Right lobe of liver (tissue), 6 donors: Measurements from ENCODE around the gene LSS. TPM values are rescaled to one million over a fixed set of nuclear protein-coding genes. Genes with fewer than 3 reads are reported as not detected.

Experiments
- ATAC-seq, 4 donors: fragments of 200-7000 bp; cut with Tn5 transposase; one replicate each; pipeline ENCODE4 v1.9.1; 2020; ENCODE audit warnings: mild to moderate bottlenecking in 4 of 4, moderate library complexity in 4 of 4
- DNase-seq, 3 donors: peaks; one replicate each; pipeline ENCODE4 v3.0.0-alpha.2; 2020
- H3K27ac ChIP-seq, 3 donors: fragments of 200-600 bp; one replicate each; pipeline ENCODE4 v1.8.0; 2022
- H3K27me3 ChIP-seq, 2 donors: fragments of 200-600 bp; one replicate each; pipeline ENCODE4 v1.8.0; 2022
- H3K36me3 ChIP-seq, 4 donors: fragments of 200-600 bp; sonication (generic) in 1 of 4; one replicate each; pipeline versions ENCODE4 v1.5.1 to v1.8.0; 2017 to 2022; ENCODE audit warnings: control low read depth in 1 of 4
- H3K4me1 ChIP-seq, 4 donors: fragments of 200-600 bp; sonication (generic) in 1 of 4; one replicate each; pipeline versions ENCODE4 v1.5.1 to v1.8.0; 2017 to 2022; ENCODE audit warnings: control low read depth in 1 of 4
- H3K4me3 ChIP-seq, 3 donors: fragments of 200-600 bp; one replicate each; pipeline ENCODE4 v1.8.0; 2022
- H3K9me3 ChIP-seq, 4 donors: fragments of 200-600 bp; sonication (generic) in 1 of 4; one replicate each; pipeline versions ENCODE4 v1.5.1 to v1.8.0; 2017 to 2022; ENCODE audit warnings: control low read depth in 1 of 4
- CTCF ChIP-seq, 4 donors: fragments of 200-600 bp in 3 of 4; fragments of 450-650 bp in 1 of 4; IDR thresholded peaks; one replicate each; pipeline versions ENCODE4 v1.5.1 to v1.8.0; 2016 to 2022; ENCODE audit warnings: antibody characterized with exemption in 4 of 4, mild to moderate bottlenecking in 2 of 4
- POLR2A ChIP-seq: fragments of 450-650 bp; IDR thresholded peaks from one replicate; pipeline ENCODE4 v1.6.1; 2017; ENCODE audit warnings: antibody characterized with exemption, mild to moderate bottlenecking
- WGBS: methylation state at CpG from one replicate; pipeline ENCODE4 v1.1.6; 2018; ENCODE audit warnings: low coverage, low lambda C conversion rate; ENCODE audit not compliant: insufficient coverage; ENCODE audit errors: missing lambda C conversion rate; 5-methylcytosine and 5-hydroxymethylcytosine counted together
- intact Hi-C, 2 donors: fragments of 100-400 bp; cut with DNase I; formaldehyde crosslinking; loops; one replicate each; pipeline versions ENCODE4 v1.11.2 to v1.14.1; 2022
- total RNA-seq, 6 experiments: library from RNA; depleted of rRNA in 2 of 6; stranded (reverse); fragments of >200 nt in 2 of 6; fragmentation: NEBNext Ultra II Directional in 3 of 6; extraction: Animal tissue kit (Norgen Biotek cat#: 25700) in 3 of 6; gene quantifications; one replicate each; pipeline versions ENCODE4 v1.1.0 to v1.2.4, GENCODE V29; 2016 to 2023
- donor health status: DM: no; HTN: yes; CAD: no.
- donor health status: DM: no; HTN: no; CAD: no.
- donor health status: DM: no; HTN: no; CAD: no.
- donor health status: DM: no; HTN: yes; CAD: no.
- donor health status: DM: no; HTN: yes; CAD: no.

The LSS gene
- total RNA-seq, 6 experiments from 2014 or later, result 37.0 to 103 (median 59.6) TPM

- intact Hi-C loops, result no loop called here
- DNase-seq (no peak), ATAC-seq (no peak)
- Histone ChIP-seq H3K4me3 (no peak overlapping the region), H3K36me3 (no peaks in the 10 kb centered on the region), H3K27me3 (no peaks in the 10 kb centered on the region), H3K4me1 (no peaks in the 10 kb centered on the region), H3K27ac (no peak overlapping the region), H3K9me3 (no peaks in the 10 kb centered on the region)
- WGBS, result 64% methylated on average over 5 of the region's 8 CpGs
- no peak for TF ChIP-seq CTCF (IDR thresholded peaks at IDR 0.05)
- no peak for TF ChIP-seq POLR2A
These were observed 59.8 kb downstream of the LSS start for GRCh38 chr21:46168659-46169386.

- WGBS, result 50% methylated on average over 6 of the region's 14 CpGs
- Histone ChIP-seq H3K36me3 (no peaks in the 10 kb centered on the region), H3K27me3 (no peaks in the 10 kb centered on the region), H3K4me3 (no peak overlapping the region), H3K4me1 (no peaks in the 10 kb centered on the region), H3K9me3 (no peaks in the 10 kb centered on the region), H3K27ac (no peak overlapping the region)
- peak in 1 of 4 donors; percentile 13 for ATAC-seq
- DNase-seq, result no peak
- TF ChIP-seq POLR2A (no peak), CTCF (IDR thresholded peaks at IDR 0.05) (no peak)
- intact Hi-C loops, result no loop called here
These were observed 60.3 kb downstream of the LSS start for GRCh38 chr21:46168238-46168637.

- Histone ChIP-seq H3K27ac (no peak overlapping the region), H3K4me1 (no peaks in the 10 kb centered on the region), H3K9me3 (no peaks in the 10 kb centered on the region), H3K36me3 (no peaks in the 10 kb centered on the region), H3K27me3 (no peaks in the 10 kb centered on the region), H3K4me3 (no peak overlapping the region)
- intact Hi-C loops, result no loop called here
- DNase-seq, result no peak
- no peak for ATAC-seq
- no peak for TF ChIP-seq POLR2A
- no peak for TF ChIP-seq CTCF (IDR thresholded peaks at IDR 0.05)
These were observed 63.5 kb downstream of the LSS start for GRCh38 chr21:46165098-46165497.

GRCh38 chr21:46163380-46163779, 65.2 kb downstream of the LSS start:
- WGBS, result 89% methylated on average over 4 of the region's 4 CpGs
- H3K27me3 ChIP-seq, result no peaks in the 10 kb centered on the region
- no peak overlapping the region for H3K4me3 ChIP-seq
- DNase-seq (no peak), ATAC-seq (no peak)
- TF ChIP-seq POLR2A (no peak), CTCF (IDR thresholded peaks at IDR 0.05) (no peak)
- H3K4me1 ChIP-seq, result no peaks in the 10 kb centered on the region
- H3K27ac ChIP-seq, result no peak overlapping the region
- intact Hi-C loops, result no loop called here
- H3K36me3 ChIP-seq, result no peaks in the 10 kb centered on the region
- no peaks in the 10 kb centered on the region for H3K9me3 ChIP-seq
